Activated naive CD4-positive, alpha-beta T cell treated with anti-CD3 and anti-CD28 coated beads, Interleukin-2, amount 50 U/mL, for 72 hours (primary cell): ENCODE data around the gene PTGR3. TPM values are rescaled to one million over a fixed set of nuclear protein-coding genes. Genes with fewer than 3 reads are reported as not detected.

Source experiments
- ATAC-seq, 2 donors: fragments of 150-1000 bp; cut with Tn5 transposase; 2 replicates each; pipeline ENCODE4 v1.10.0; 2021; ENCODE audit warnings: mild to moderate bottlenecking in 2 of 2, moderate library complexity in 2 of 2
- DNase-seq, 2 donors: peaks; one replicate each; pipeline ENCODE4 v3.0.0; 2021 to 2022; ENCODE audit warnings: low spot score in 2 of 2
- H3K27ac Mint-ChIP-seq, 2 donors: one replicate each; pipeline ENCODE4 v1.8.0; 2022; ENCODE audit warnings: mild to moderate bottlenecking in 2 of 2, mixed read lengths in 2 of 2
- H3K36me3 Mint-ChIP-seq, 2 donors: one replicate each; pipeline ENCODE4 v1.8.0; 2022; ENCODE audit warnings: mixed read lengths in 2 of 2
- H3K9me3 Mint-ChIP-seq, 2 donors: one replicate each; pipeline ENCODE4 v1.8.0; 2022; ENCODE audit warnings: mixed read lengths in 2 of 2
- total RNA-seq, 2 donors: library from RNA; stranded (reverse); gene quantifications; one replicate each; pipeline ENCODE4 v1.2.3, GENCODE V29; 2022

PTGR3 gene
- total RNA-seq, 2 donors from 2014 or later, result 25.9 to 31.6 TPM

DNA sequence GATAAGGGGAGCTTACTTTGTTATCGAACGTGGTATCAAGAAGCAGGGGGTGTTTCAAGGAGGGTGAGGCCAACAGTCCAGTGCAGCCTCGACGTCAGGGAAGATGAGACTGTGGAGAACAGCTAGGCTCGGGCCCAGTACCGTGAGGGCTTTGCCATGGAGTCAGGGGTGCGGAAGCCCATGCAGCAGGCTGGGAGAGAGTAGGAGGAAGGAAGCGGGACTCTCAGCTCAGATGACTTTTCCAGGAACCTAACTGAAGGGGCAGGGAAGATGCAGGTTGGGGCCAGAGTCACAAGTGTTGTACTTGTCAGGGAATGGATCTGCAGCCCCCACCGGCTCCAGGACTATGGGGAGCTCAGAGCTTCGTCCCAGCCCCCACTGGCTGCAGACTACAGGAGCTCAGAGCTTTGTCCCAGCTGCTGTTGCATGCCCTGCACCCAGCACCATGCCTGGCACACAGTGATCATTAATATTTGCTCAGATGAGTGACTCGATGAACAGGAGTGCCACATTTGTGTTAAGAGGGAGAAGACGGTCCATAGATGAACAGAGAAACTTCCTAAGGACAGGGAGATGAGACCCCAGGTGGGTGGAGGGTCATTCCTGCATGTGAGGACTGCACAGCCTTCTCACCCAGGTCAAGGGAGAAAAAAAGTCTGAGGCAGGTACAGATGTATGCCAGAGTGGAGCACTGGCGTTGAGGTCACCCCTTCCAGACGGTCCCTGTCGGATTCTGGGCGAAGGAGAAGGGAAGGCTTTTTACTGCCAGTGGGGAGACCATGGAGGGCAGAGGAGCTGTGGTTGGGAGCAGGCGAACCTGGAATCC is 36.4 kb downstream of the PTGR3 start:
- DNase-seq, result no peak
- Mint-ChIP-seq H3K9me3 (no peaks in the 10 kb centered on the region), H3K36me3 (no peaks in the 10 kb centered on the region), H3K27ac (peak overlapping the region in 1 of 2 donors; percentile 44)
- ATAC-seq, result no peak

DNA sequence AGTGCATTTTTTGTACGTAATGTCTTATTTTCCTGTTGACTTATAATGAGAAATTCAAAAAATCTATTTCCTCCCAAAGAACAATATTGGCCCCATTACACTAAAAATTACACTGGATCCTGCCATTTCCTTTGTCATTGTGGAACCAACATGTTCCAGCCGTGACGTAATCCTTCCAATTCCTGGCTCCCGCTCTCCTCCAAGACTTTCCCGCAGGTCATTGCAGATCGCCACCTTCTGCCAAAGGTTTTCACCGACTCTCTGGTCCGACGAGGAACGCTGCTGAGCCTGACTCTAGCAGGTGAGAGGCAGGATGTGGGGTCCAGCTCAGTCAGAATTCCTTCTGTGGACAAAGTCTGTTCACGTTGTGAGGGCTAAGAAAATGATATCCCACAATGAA is 38.0 kb downstream of the PTGR3 start:
- Mint-ChIP-seq H3K27ac (no peak overlapping the region), H3K36me3 (no peaks in the 10 kb centered on the region), H3K9me3 (no peaks in the 10 kb centered on the region)
- ATAC-seq, result no peak
- DNase-seq, result no peak

GRCh38 chr18:75170022-75170789 is 38.7 kb downstream of the PTGR3 start:
- DNase-seq, result no peak
- no peaks in the 10 kb centered on the region for H3K9me3 Mint-ChIP-seq
- no peaks in the 10 kb centered on the region for H3K36me3 Mint-ChIP-seq
- ATAC-seq, result no peak
- no peak overlapping the region for H3K27ac Mint-ChIP-seq

- ATAC-seq (no peak), DNase-seq (no peak)
- no peaks in the 10 kb centered on the region for H3K9me3 Mint-ChIP-seq
- no peaks in the 10 kb centered on the region for H3K36me3 Mint-ChIP-seq
- no peak overlapping the region for H3K27ac Mint-ChIP-seq
These were observed 39.5 kb downstream of the PTGR3 start for GRCh38 chr18:75169411-75169810.

GRCh38 chr18:75168619-75169018 is 40.3 kb downstream of the PTGR3 start:
- ATAC-seq, result no peak
- no peaks in the 10 kb centered on the region for H3K9me3 Mint-ChIP-seq
- H3K27ac Mint-ChIP-seq, result no peak overlapping the region
- H3K36me3 Mint-ChIP-seq, result no peaks in the 10 kb centered on the region
- DNase-seq, result no peak

GRCh38 chr18:75167759-75168618 is 41.0 kb downstream of the PTGR3 start:
- Mint-ChIP-seq H3K36me3 (no peaks in the 10 kb centered on the region), H3K27ac (no peak overlapping the region), H3K9me3 (no peaks in the 10 kb centered on the region)
- ATAC-seq (no peak), DNase-seq (no peak)

- no peak overlapping the region for H3K27ac Mint-ChIP-seq
- no peak for ATAC-seq
- H3K36me3 Mint-ChIP-seq, result no peaks in the 10 kb centered on the region
- no peaks in the 10 kb centered on the region for H3K9me3 Mint-ChIP-seq
- DNase-seq, result no peak
These were observed 41.8 kb downstream of the PTGR3 start for GRCh38 chr18:75167137-75167536.

DNA sequence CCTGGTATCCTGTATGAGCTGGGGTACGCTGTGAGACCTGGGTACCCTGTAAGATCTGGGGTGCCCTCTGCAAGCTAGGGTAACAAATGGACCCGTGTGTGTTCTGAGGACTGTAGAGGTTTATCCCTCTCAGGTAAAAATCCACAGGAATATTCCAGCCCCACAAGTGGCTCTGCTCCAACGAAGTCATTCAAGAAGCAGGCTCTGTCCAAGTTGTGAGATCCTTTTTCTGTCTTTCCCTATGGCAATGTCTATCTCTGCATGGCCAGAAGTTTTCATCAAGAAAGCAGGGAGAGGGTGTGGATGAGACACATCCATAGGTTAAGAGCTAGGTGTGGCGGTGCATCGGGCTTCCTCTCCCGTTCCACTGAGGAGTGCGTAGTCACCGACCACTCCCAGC is 43.0 kb downstream of the PTGR3 start:
- ATAC-seq, result no peak
- Mint-ChIP-seq H3K9me3 (no peaks in the 10 kb centered on the region), H3K36me3 (no peaks in the 10 kb centered on the region), H3K27ac (no peak overlapping the region)
- no peak for DNase-seq

GRCh38 chr18:75164479-75164878 is 44.5 kb downstream of the PTGR3 start:
- ATAC-seq (no peak), DNase-seq (no peak)
- H3K9me3 Mint-ChIP-seq, result no peaks in the 10 kb centered on the region
- no peak overlapping the region for H3K27ac Mint-ChIP-seq
- no peaks in the 10 kb centered on the region for H3K36me3 Mint-ChIP-seq

DNA sequence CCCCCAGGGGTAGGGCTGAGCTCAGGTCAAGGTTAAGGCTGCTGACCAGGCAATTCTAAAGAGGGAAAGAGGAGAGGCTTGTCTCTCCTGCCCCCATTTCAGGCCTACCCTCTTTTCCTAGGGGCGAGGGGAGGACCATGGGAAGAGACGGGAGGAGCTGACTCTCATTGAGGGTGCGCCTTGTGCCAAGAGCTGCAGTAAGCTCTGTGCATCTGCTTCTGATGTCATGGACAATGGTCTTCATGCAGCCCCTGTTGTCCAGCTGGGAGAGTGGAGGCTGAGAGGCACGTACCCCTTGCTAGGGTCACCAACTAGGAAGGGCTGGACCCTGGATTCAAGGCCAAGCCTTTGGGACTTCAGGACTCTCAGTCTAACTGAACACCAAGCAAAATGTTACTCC is 45.2 kb downstream of the PTGR3 start:
- DNase-seq (no peak), ATAC-seq (no peak)
- no peaks in the 10 kb centered on the region for H3K36me3 Mint-ChIP-seq
- H3K27ac Mint-ChIP-seq, result no peak overlapping the region
- H3K9me3 Mint-ChIP-seq, result no peaks in the 10 kb centered on the region

GRCh38 chr18:75162978-75163377 is 46.0 kb downstream of the PTGR3 start:
- DNase-seq (no peak), ATAC-seq (no peak)
- no peaks in the 10 kb centered on the region for H3K36me3 Mint-ChIP-seq
- no peaks in the 10 kb centered on the region for H3K9me3 Mint-ChIP-seq
- no peak overlapping the region for H3K27ac Mint-ChIP-seq

- DNase-seq (no peak), ATAC-seq (no peak)
- no peaks in the 10 kb centered on the region for H3K36me3 Mint-ChIP-seq
- H3K9me3 Mint-ChIP-seq, result no peaks in the 10 kb centered on the region
- H3K27ac Mint-ChIP-seq, result no peak overlapping the region
These were observed 46.5 kb downstream of the PTGR3 start for GRCh38 chr18:75162467-75162866.

DNA sequence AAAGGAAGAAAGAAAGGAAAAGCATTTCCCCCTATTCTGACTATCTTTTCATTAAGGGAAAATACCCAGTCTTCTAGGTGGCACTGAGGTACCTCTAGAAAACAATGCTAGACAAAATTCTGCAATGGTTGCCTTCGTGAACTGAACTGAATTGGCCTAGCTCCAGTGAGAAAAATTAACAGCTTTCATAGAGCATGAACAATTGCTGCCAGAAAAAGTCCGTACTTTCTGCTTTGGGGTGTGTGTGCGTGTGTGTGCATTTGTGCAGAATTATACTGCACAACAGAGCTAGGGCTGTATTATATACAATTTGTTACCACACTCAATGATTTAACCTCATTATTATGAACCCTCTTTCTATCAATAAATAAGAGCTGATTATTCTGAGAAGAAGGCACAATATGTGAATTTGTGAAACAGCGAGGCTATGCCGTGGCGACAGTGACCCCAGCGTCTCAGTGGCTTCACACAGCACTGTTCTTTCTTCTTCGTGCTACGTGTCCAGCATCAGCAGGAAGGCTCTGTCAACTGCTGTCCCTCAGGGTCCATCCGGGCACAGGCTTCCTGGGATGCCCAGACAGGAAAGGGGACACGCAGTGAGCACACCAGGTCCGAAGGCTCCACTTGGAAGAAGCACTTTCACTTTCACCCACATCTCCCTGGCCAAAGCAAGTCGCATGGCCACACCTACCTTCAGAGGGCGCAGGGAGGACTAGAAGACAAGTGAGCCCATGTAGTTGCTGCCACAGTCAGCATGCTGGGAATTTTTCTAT is 47.5 kb downstream of the PTGR3 start:
- Mint-ChIP-seq H3K9me3 (no peaks in the 10 kb centered on the region), H3K27ac (peak overlapping the region in 1 of 2 donors; percentile 8), H3K36me3 (no peaks in the 10 kb centered on the region)
- DNase-seq (no peak), ATAC-seq (peak in 1 of 2 donors; percentile 85)

DNA sequence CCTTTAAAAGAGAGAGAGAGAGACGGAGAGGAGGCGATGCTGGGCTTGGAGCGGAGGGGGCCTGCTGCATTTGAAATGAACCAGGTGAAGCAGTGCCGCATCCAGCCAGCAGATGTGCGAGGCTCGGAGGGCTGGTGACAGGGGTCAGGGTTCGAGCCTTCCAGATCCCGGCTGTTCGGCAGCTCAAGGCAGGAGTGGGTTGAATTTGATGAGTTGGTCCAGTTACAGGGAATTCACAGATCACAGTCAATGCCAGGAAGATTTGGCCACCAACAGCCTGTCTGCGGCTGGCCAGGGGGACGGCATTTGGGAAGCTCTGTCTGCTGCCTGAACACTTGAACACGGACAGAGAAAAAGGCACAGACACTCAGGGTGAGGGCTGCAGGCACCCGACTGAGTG is 48.6 kb downstream of the PTGR3 start:
- no peak for ATAC-seq
- Mint-ChIP-seq H3K36me3 (no peaks in the 10 kb centered on the region), H3K27ac (no peak overlapping the region), H3K9me3 (no peaks in the 10 kb centered on the region)
- no peak for DNase-seq

DNA sequence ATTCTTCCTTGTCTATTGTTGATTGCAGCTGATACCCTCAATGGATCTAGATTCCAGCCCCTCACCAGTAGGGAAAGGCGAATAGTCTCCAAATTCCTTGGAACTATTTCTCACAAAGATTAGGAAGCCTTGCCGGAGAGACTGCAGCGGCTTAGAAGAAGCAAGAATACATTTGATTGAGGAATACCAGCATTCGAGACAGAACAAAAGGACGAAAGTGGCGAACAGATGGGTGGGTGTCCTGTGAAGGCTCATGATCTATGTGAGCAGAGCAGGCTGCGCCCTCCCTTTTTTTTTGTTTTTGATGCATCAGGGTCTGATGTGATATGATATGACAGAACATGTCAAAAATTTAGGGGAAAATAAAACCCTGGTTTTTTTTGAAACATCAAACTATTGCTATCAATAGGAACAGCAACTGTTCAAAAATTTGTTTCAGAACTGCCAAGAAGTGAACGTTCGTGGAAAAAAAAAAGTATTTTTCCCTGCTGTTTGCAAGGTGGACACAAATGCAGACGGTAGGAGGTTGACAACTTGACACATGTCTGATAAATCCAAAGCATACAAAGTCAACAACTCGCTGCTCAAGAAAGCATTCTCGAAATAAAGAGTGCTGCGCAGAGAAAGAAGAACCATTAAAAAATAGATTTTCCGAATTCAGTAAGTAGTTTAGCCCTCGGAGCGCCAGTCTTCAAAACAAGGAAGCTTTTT is 49.1 kb downstream of the PTGR3 start:
- no peak for DNase-seq
- peaks cover 0 to 4% of the 10 kb centered on the region in 2 donors for H3K36me3 Mint-ChIP-seq
- H3K27ac Mint-ChIP-seq, result no peak overlapping the region
- peaks cover 3% of the 10 kb centered on the region in 2 donors for H3K9me3 Mint-ChIP-seq
- ATAC-seq, result no peak

- no peak overlapping the region for H3K27ac Mint-ChIP-seq
These were observed 49.8 kb downstream of the PTGR3 start for GRCh38 chr18:75159238-75159518.

More at GRCh38 chr18:75159238-75159518, 49.8 kb downstream of the PTGR3 start:
- ATAC-seq (no peak), DNase-seq (no peak)
- H3K36me3 Mint-ChIP-seq, result peaks cover 0 to 6% of the 10 kb centered on the region in 2 donors
- peaks cover 4 to 6% of the 10 kb centered on the region in 2 donors for H3K9me3 Mint-ChIP-seq
